IPS-18c (cell line): Measurements from ENCODE around the gene TXNRD1.
"Not testable (repeated sequence)": the region's sequence is repeated elsewhere in the genome, so short reads cannot be mapped to it uniquely, and the experiment has no call there.

ENCODE experiments used
- H3K4me3 ChIP-seq: 2 replicates; pipeline ENCODE4 v1.7.0; 2013; ENCODE audit warnings: low read depth, mild to moderate bottlenecking, low read length, moderate library complexity; ENCODE audit not compliant: insufficient read depth
- H3K9me3 ChIP-seq: one replicate; pipeline ENCODE4 v1.6.1; 2013; ENCODE audit warnings: mild to moderate bottlenecking, low read length, moderate library complexity; ENCODE audit not compliant: control insufficient read depth, insufficient read depth

TXNRD1 gene

DNA sequence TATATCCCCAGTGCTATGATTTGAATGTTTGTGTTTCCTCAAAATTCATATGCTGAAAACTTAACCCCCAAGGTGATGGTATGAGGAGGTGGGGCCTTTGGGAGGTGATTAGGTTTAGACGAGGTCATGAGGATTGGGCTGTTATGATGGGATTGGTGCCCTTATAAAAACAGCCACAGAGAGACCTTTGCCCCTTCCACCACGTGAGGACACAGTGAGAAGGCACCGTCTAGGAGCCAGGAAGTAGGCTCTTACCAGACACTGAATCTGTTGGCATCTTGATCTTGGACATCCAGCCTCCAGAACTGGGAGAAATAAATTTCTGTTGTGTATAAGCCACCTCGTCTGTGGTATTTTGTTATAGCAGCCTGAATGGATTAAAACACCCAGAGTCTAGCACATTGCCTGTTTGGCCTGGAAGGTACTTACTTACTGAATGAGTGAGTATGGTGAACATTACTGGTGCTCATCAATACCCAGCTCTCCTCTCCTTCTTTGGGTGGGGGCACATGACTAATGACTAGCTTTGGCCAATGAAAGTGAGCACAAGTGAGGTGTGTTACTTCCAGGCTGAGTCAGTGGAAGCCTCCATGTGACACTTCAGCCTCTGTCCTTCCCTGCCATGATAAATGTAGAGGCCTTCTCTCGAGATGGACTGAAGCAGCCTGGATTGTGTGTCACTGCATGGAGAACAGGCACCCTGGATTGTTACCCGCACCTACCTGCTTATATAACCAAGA lies 168.7 kb downstream of the TXNRD1 start:
- Histone ChIP-seq H3K4me3 (no peak overlapping the region), H3K9me3 (no peaks in the 10 kb centered on the region)

- no peaks in the 10 kb centered on the region for H3K9me3 ChIP-seq
- no peak overlapping the region for H3K4me3 ChIP-seq
These were observed 169.9 kb downstream of the TXNRD1 start for GRCh38 chr12:104385510-104385909.

GRCh38 chr12:104386461-104386860 lies 170.9 kb downstream of the TXNRD1 start:
- Histone ChIP-seq H3K4me3 (no peak overlapping the region), H3K9me3 (no peaks in the 10 kb centered on the region)

DNA sequence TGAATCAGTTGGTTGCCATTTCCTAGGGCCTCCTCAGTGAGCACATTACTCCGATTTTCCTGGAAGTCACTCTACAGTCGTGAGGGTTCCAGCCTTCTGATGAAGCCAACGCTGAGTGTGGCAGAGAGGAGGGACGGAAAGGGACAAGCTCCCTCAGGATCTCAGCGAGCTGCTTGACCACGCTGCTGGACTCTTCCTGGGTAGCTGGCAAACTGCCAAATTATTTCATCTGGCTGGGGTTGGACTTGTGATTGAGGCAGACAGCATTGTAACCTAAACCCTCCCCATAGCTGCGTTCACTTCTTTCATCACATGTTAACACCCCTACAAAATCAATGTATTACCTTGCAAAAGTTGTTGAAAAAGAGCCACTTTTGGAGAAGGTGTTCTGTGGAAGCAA lies 171.6 kb downstream of the TXNRD1 start:
- H3K4me3 ChIP-seq, result no peak overlapping the region
- no peaks in the 10 kb centered on the region for H3K9me3 ChIP-seq

- H3K9me3 ChIP-seq, H3K4me3 ChIP-seq: not testable (repeated sequence)
These were observed 178.5 kb downstream of the TXNRD1 start for GRCh38 chr12:104394086-104394485.
